SK-N-SH (cell line): Measurements from ENCODE around the gene MBOAT2. TPM values are rescaled to one million over a fixed set of nuclear protein-coding genes. Genes with fewer than 3 reads are reported as not detected.

Experiments used
- CTCF ChIA-PET: fragments of 300-600, 350-600 bp; formaldehyde crosslinking; extraction: SDS; loops from one replicate; lab custom pipeline; 2021; lab: Yijun Ruan, JAX
- POLR2A ChIA-PET: fragments of 350-600 bp; sonication (Branson Sonifier 250); formaldehyde crosslinking; extraction: SDS; loops from one replicate; lab custom pipeline; 2020; ENCODE audit warnings: antibody characterized with exemption, inconsistent platforms; lab: Yijun Ruan, JAX
- DNase-seq: peaks from one replicate; pipeline ENCODE4 v3.0.0; 2012
- H2AFZ ChIP-seq: fragments of 200-600 bp; sonication (generic); 2 replicates; pipeline ENCODE4 v1.8.1; 2016; ENCODE audit warnings: antibody characterized with exemption, mild to moderate bottlenecking, low read depth
- H3F3A ChIP-seq: fragments of 200-600 bp; sonication (generic); replicated peaks from 2 replicates; pipeline ENCODE3; 2016; ENCODE audit warnings: antibody characterized with exemption, mild to moderate bottlenecking; ENCODE audit not compliant: insufficient read depth
- H3K27ac ChIP-seq, 2 experiments: fragments of 200-500 bp in 1 of 2; fragments of 200-600 bp in 1 of 2; sonication (Bioruptor generic) in 1 of 2; sonication (generic), shearing (Covaris generic) in 1 of 2; 2 replicates each; pipeline versions ENCODE4 v1.5.1 to v1.6.1; 2014 to 2016; ENCODE audit warnings: low read depth in 2 of 2, inconsistent platforms in 1 of 2, low read length in 1 of 2, mild to moderate bottlenecking in 1 of 2, mixed read lengths in 1 of 2
- H3K27me3 ChIP-seq: fragments of 200-600 bp; sonication (generic), shearing (Covaris generic); 2 replicates; pipeline ENCODE4 v1.6.1; 2016; ENCODE audit warnings: mixed run types; ENCODE audit not compliant: insufficient read depth
- H3K36me3 ChIP-seq, 2 experiments: fragments of 200-500 bp in 1 of 2; fragments of 200-600 bp in 1 of 2; sonication (Bioruptor generic) in 1 of 2; sonication (generic) in 1 of 2; replicated peaks in 1 of 2; 2 replicates each; pipeline versions ENCODE3 to v1.5.1; 2014 to 2016; ENCODE audit warnings: low read length in 1 of 2, mild to moderate bottlenecking in 1 of 2; ENCODE audit not compliant: insufficient read depth in 2 of 2, control insufficient read depth in 1 of 2
- H3K4me1 ChIP-seq, 2 experiments: fragments of 200-500 bp in 1 of 2; fragments of 200-600 bp in 1 of 2; sonication (Bioruptor generic) in 1 of 2; sonication (generic), shearing (Covaris generic) in 1 of 2; 2 replicates each; pipeline versions ENCODE4 v1.5.1 to v1.6.1; 2014 to 2016; ENCODE audit warnings: low read depth in 1 of 2, low read length in 1 of 2, mixed run types in 1 of 2; ENCODE audit not compliant: insufficient read depth in 2 of 2, control insufficient read depth in 1 of 2
- H3K4me2 ChIP-seq: fragments of 200-600 bp; sonication (generic), shearing (Covaris generic); 2 replicates; pipeline ENCODE4 v1.6.1; 2017; ENCODE audit warnings: mixed run types
- H3K4me3 ChIP-seq, 2 experiments: fragments of 200-500 bp in 1 of 2; fragments of 200-600 bp in 1 of 2; sonication (Bioruptor generic) in 1 of 2; sonication (generic), shearing (Covaris generic) in 1 of 2; 2 replicates each; pipeline versions ENCODE4 v1.5.1 to v1.8.1; 2014 to 2016; ENCODE audit warnings: low read depth in 2 of 2, inconsistent platforms in 1 of 2, low read length in 1 of 2, mild to moderate bottlenecking in 1 of 2, mixed read lengths in 1 of 2, moderate library complexity in 1 of 2
- H3K79me2 ChIP-seq: fragments of 200-600 bp; sonication (generic); 2 replicates; pipeline ENCODE4 v1.8.1; 2017; ENCODE audit warnings: mild to moderate bottlenecking; ENCODE audit not compliant: insufficient read depth
- H3K9ac ChIP-seq: fragments of 200-600 bp; sonication (generic); 2 replicates; pipeline ENCODE4 v1.6.1; 2017; ENCODE audit warnings: mixed run types
- H3K9me2 ChIP-seq: fragments of 200-600 bp; sonication (generic); 2 replicates; pipeline ENCODE4 v1.6.1; 2017; ENCODE audit warnings: mixed run types
- H3K9me3 ChIP-seq: fragments of 200-600 bp; sonication (generic); 2 replicates; pipeline ENCODE4 v1.6.1; 2017; ENCODE audit warnings: mixed run types, mild to moderate bottlenecking, moderate library complexity
- H4K20me1 ChIP-seq: fragments of 200-600 bp; sonication (generic); 2 replicates; pipeline ENCODE4 v1.6.1; 2017; ENCODE audit warnings: mild to moderate bottlenecking, mixed run types; ENCODE audit not compliant: insufficient read depth
- EZH2phosphoT487 ChIP-seq: fragments of 200-600 bp; sonication (generic); IDR thresholded peaks from 2 replicates; pipeline ENCODE4 v1.6.1; 2017; ENCODE audit warnings: low read depth, mixed run types, mild to moderate bottlenecking, antibody characterized with exemption, moderate library complexity, borderline replicate concordance
- FOXJ3 ChIP-seq: sonication (generic); formaldehyde crosslinking; IDR thresholded peaks from 2 replicates; pipeline ENCODE4 v1.5.1; 2020; ENCODE audit warnings: mild to moderate bottlenecking, missing genetic modification reagents
- FOXM1 ChIP-seq: IDR thresholded peaks from 2 replicates; pipeline ENCODE4 v1.4.0; 2012; ENCODE audit warnings: low read depth, mild to moderate bottlenecking
- GABPA ChIP-seq: IDR thresholded peaks from 2 replicates; pipeline ENCODE4 v1.4.0; 2012; ENCODE audit warnings: low read depth, mild to moderate bottlenecking
- GATA2 ChIP-seq: sonication (generic); formaldehyde crosslinking; IDR thresholded peaks from 2 replicates; pipeline ENCODE4 v1.5.0; 2020; ENCODE audit warnings: mild to moderate bottlenecking, missing genetic modification reagents
- JUND ChIP-seq: IDR thresholded peaks from 2 replicates; pipeline ENCODE4 v1.4.0; 2012
- MEF2A ChIP-seq: IDR thresholded peaks from 2 replicates; pipeline ENCODE4 v1.4.0; 2012; ENCODE audit warnings: low read depth, borderline replicate concordance
- NFIC ChIP-seq: IDR thresholded peaks from 2 replicates; pipeline ENCODE4 v1.4.0; 2012; ENCODE audit warnings: borderline replicate concordance
- NRF1 ChIP-seq: IDR thresholded peaks from 2 replicates; pipeline ENCODE4 v1.6.1; 2012; ENCODE audit warnings: low read depth, mild to moderate bottlenecking, low read length
- POLR2AphosphoS5 ChIP-seq: IDR thresholded peaks from 2 replicates; pipeline ENCODE4 v1.6.1; 2012; ENCODE audit warnings: low read depth, low read length
- RCOR1 ChIP-seq: fragments of 150-350 bp; IDR thresholded peaks from 2 replicates; pipeline ENCODE4 v1.6.1; 2017; ENCODE audit warnings: antibody characterized with exemption, low read length
- RXRA ChIP-seq: IDR thresholded peaks from 2 replicates; pipeline ENCODE4 v1.4.0; 2012; ENCODE audit warnings: low read depth, mild to moderate bottlenecking, borderline replicate concordance
- SIN3A ChIP-seq: IDR thresholded peaks from 2 replicates; pipeline ENCODE4 v1.6.1; 2012; ENCODE audit warnings: low read depth, mild to moderate bottlenecking, low read length, moderate library complexity, borderline replicate concordance
- TAF1 ChIP-seq: IDR thresholded peaks from 2 replicates; pipeline ENCODE4 v1.6.1; 2012; ENCODE audit warnings: low read depth, mild to moderate bottlenecking, low read length, moderate library complexity, borderline replicate concordance
- TCF12 ChIP-seq: IDR thresholded peaks from 2 replicates; pipeline ENCODE4 v1.4.0; 2012
- TEAD4 ChIP-seq: IDR thresholded peaks from 2 replicates; pipeline ENCODE4 v1.4.0; 2012; ENCODE audit warnings: mild to moderate bottlenecking, borderline replicate concordance; ENCODE audit not compliant: insufficient read depth
- YY1 ChIP-seq: IDR thresholded peaks from 2 replicates; pipeline ENCODE4 v1.4.0; 2012; ENCODE audit warnings: low read depth, mild to moderate bottlenecking
- WGBS: methylation state at CpG from one replicate; pipeline ENCODE4 v1.1.6; 2017; ENCODE audit warnings: low lambda C conversion rate; 5-methylcytosine and 5-hydroxymethylcytosine counted together
- polyA plus RNA-seq, 3 experiments: library from polyadenylated mRNA; depleted of rRNA; stranded (reverse); fragments of >200 nt; gene quantifications; 2 replicates each; pipeline ENCODE4 v1.2.3, GENCODE V29; 2012
- TF ChIP-seq, protein P1 (sequence below): IDR thresholded peaks from 2 replicates; pipeline ENCODE4; 2012
- TF ChIP-seq, protein P2 (sequence below): IDR thresholded peaks from 2 replicates; pipeline ENCODE4 v1.4.0; 2012; ENCODE audit warnings: low read depth, borderline replicate concordance
- TF ChIP-seq, protein P3 (sequence below): fragments of 150-350 bp; IDR thresholded peaks from 2 replicates; pipeline ENCODE4 v1.6.1; 2016; ENCODE audit warnings: mild to moderate bottlenecking, low read depth, low read length

MBOAT2 gene
- polyA plus RNA-seq, 1 of the 3 experiments (the other 2 are of a cell fraction), result 33.9 TPM

DNA sequence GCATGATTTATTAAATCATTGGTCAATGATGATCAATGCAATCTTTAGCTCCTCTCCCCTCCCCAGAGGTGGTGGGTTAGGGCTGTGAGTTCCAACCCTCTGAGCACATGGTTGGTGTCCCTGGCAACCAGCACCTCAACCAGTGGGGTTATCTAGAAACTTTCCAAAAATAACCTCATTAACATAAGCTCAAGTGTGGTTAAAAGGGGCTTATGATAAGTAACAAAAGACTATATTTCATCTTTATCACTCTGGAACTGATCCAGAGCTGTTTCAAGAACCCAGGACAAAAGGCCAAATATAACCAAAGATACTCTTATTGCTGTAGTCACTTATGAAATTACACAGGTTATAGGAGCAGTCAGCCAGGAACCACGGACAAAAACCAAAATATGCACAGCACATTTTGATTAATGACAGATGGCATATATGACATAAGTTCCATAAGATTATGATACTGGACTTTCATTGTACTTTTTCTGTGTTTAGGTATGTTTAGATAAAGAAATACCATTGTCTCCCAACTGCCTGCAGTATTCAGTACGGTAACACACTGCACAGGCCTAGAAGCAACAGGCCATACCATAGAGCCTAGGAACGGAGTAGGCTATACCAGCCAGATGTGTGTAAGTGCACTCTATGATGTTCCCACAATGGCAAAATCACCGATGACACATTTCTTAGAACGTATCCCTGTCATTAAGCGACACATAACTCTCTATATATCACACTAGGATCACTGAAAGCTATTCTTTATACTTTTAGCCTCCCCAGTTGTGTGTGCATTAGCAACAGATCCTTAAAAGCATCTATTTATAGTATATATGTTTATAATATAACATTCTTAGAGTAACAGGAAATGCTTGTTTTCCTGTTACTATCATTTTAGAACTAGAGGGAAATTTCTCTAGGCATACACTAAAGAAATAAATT, 197.9 kb downstream of the MBOAT2 start:
- 84% methylated on average over 6 of the region's 6 CpGs for WGBS
- CTCF ChIA-PET, result interaction anchor here (0.8 to 2.5 kb wide), 5 partner anchors 10 to 333 kb away, joined by 3 to 10 read pairs (median 3); no protein-coding TSS in a partner anchor
- Histone ChIP-seq H3K27ac (no peak overlapping the region), H3K79me2 (no peaks in the 10 kb centered on the region), H3K4me1 (peaks cover 2 to 7% of the 10 kb centered on the region in 2 experiments; a peak in 2 of 4 replicates), H3K9me2 (no peaks in the 10 kb centered on the region), H3K36me3 (peaks cover 41 to 52% of the 10 kb centered on the region in 2 experiments), H3K9ac (no peak overlapping the region), H3K27me3 (no peaks in the 10 kb centered on the region)
- POLR2A ChIA-PET, result interaction anchor here (0.5 kb wide), 1 partner anchor 44 kb away, joined by 5 read pairs; no protein-coding TSS in a partner anchor
- TF ChIP-seq GABPA (no peak), TCF12 (0 out of 2 replicates have a peak, but pooled peaks have one; percentile 32), FOXM1 (no peak)
- TF ChIP-seq, protein P1, sequence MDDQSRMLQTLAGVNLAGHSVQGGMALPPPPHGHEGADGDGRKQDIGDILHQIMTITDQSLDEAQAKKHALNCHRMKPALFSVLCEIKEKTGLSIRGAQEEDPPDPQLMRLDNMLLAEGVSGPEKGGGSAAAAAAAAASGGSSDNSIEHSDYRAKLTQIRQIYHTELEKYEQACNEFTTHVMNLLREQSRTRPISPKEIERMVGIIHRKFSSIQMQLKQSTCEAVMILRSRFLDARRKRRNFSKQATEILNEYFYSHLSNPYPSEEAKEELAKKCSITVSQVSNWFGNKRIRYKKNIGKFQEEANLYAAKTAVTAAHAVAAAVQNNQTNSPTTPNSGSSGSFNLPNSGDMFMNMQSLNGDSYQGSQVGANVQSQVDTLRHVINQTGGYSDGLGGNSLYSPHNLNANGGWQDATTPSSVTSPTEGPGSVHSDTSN, result 0 out of 2 replicates have a peak, but pooled peaks have one; percentile 10
- TF ChIP-seq, all 33 proteins: peak for 2
- Histone ChIP-seq H2AFZ (no peak overlapping the region), H3K4me3 (no peak overlapping the region), H3K9me3 (no peaks in the 10 kb centered on the region), H4K20me1 (no peaks in the 10 kb centered on the region), H3F3A (peaks cover 6% of the 10 kb centered on the region), H3K4me2 (no peak overlapping the region)
- DNase-seq, result no peak

DNA sequence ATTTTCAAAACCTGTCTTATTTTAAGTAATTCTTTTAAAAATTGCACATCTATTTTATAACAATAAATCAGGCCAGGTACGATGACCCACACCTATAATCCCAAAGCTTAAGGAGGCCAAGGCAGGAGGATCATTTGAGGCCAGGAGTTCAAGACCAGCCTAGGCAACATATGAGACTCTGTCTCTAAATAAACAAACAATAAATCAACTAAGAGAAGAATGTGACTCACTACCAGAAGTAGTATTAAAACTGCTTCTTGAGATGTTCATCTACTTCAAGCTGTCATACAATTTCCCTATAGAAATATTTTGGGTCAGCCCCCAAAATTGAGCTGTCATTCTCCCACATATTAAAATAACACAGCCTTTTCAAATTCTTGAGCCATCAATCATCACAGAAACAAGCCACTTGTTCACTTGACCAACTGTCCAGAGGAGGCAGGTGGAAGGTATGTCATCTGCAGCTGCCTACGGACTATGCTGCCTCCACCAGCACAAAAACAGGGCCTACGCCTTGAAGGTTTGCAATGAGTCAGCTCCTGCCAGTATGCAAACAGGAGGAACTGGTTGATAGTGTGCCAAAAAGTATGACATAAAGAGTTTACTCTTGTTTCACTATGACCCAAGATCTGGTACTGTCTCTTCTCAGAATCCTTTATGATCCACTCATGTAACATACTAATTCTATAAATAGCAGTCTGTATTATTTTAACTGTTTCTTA, 199.7 kb downstream of the MBOAT2 start:
- Histone ChIP-seq H3K36me3 (peaks cover 34 to 53% of the 10 kb centered on the region in 2 experiments), H3K27me3 (no peaks in the 10 kb centered on the region), H3K4me3 (no peak overlapping the region), H3F3A (peaks cover 6% of the 10 kb centered on the region), H3K4me1 (peaks cover 2 to 7% of the 10 kb centered on the region in 2 experiments; a peak in 2 of 4 replicates), H3K9me2 (no peaks in the 10 kb centered on the region), H3K79me2 (no peaks in the 10 kb centered on the region), H3K27ac (peak overlapping the region in 1 of 2 experiments; percentile 24; a peak in 1 of 4 replicates), H3K4me2 (no peak overlapping the region), H3K9me3 (no peaks in the 10 kb centered on the region), H2AFZ (no peak overlapping the region), H3K9ac (no peak overlapping the region), H4K20me1 (no peaks in the 10 kb centered on the region)
- ChIA-PET CTCF (interaction anchor here (1.0 to 2.5 kb wide), 5 partner anchors 10 to 336 kb away, joined by 3 to 10 read pairs (median 3); no protein-coding TSS in a partner anchor), POLR2A (no interaction called here)
- no peak for DNase-seq
- WGBS, result 64% methylated on average over 3 of the region's 3 CpGs
- TF ChIP-seq TAF1 (no peak), SIN3A (0 out of 2 replicates have a peak, but pooled peaks have one; percentile 10), FOXJ3 (CRISPR knock-in tag) (no peak), NRF1 (no peak), NFIC (peak; percentile 70), GABPA (no peak), MEF2A (0 out of 2 replicates have a peak, but pooled peaks have one; percentile 53), GATA2 (CRISPR knock-in tag) (no peak), POLR2AphosphoS5 (0 out of 2 replicates have a peak, but pooled peaks have one; percentile 14), JUND (peak; percentile 54), EZH2phosphoT487 (no peak), TEAD4 (no peak), YY1 (no peak), TCF12 (peak; percentile 39), RXRA (no peak), RCOR1 (no peak)
- TF ChIP-seq, protein P1, result no peak; the same call in 1 of the 2 replicates
- TF ChIP-seq, protein P2, sequence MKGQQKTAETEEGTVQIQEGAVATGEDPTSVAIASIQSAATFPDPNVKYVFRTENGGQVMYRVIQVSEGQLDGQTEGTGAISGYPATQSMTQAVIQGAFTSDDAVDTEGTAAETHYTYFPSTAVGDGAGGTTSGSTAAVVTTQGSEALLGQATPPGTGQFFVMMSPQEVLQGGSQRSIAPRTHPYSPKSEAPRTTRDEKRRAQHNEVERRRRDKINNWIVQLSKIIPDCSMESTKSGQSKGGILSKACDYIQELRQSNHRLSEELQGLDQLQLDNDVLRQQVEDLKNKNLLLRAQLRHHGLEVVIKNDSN, result no peak
- TF ChIP-seq, protein P3, sequence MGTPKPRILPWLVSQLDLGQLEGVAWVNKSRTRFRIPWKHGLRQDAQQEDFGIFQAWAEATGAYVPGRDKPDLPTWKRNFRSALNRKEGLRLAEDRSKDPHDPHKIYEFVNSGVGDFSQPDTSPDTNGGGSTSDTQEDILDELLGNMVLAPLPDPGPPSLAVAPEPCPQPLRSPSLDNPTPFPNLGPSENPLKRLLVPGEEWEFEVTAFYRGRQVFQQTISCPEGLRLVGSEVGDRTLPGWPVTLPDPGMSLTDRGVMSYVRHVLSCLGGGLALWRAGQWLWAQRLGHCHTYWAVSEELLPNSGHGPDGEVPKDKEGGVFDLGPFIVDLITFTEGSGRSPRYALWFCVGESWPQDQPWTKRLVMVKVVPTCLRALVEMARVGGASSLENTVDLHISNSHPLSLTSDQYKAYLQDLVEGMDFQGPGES, result no peak
